Heart left ventricle (tissue), 16 donors: Measurements from ENCODE around the gene VTI1A. TPM values are rescaled to one million over a fixed set of nuclear protein-coding genes. Genes with fewer than 3 reads are reported as not detected.

Experiments used
- ATAC-seq, 4 donors: fragments of 200-7000 bp; cut with Tn5 transposase; one replicate each; pipeline ENCODE4 v1.9.1; 2020 to 2022; ENCODE audit warnings: moderate library complexity in 4 of 4, mild to moderate bottlenecking in 3 of 4, moderate number of reproducible peaks in 1 of 4
- DNase-seq, 5 donors: peaks; one replicate each; pipeline ENCODE4 v3.0.0-alpha.2; 2020
- H3K27ac ChIP-seq, 12 donors: fragments of 200-600 bp; sonication (generic) in 4 of 12; one replicate each; pipeline versions ENCODE4 v1.5.0 to v1.8.0; 2016 to 2022; ENCODE audit warnings: mild to moderate bottlenecking in 2 of 12
- H3K27me3 ChIP-seq, 9 donors: fragments of 200-600 bp; sonication (generic) in 2 of 9; one replicate each; pipeline versions ENCODE4 v1.5.1 to v1.8.0; 2016 to 2022; ENCODE audit warnings: mild to moderate bottlenecking in 3 of 9
- H3K36me3 ChIP-seq, 9 donors: fragments of 200-600 bp; sonication (generic) in 2 of 9; one replicate each; pipeline versions ENCODE4 v1.5.0 to v1.8.0; 2018 to 2022; ENCODE audit warnings: mild to moderate bottlenecking in 2 of 9
- H3K4me1 ChIP-seq, 12 donors: fragments of 200-600 bp; sonication (generic) in 4 of 12; one replicate each; pipeline versions ENCODE4 v1.5.0 to v1.8.0; 2016 to 2022; ENCODE audit warnings: mild to moderate bottlenecking in 3 of 12
- H3K4me3 ChIP-seq, 12 donors: fragments of 200-600 bp; sonication (generic) in 4 of 12; one replicate each; pipeline versions ENCODE4 v1.5.0 to v1.8.0; 2017 to 2022; ENCODE audit warnings: mild to moderate bottlenecking in 9 of 12, moderate library complexity in 4 of 12
- H3K9me3 ChIP-seq, 12 donors: fragments of 200-600 bp; sonication (generic) in 4 of 12; one replicate each; pipeline versions ENCODE4 v1.5.0 to v1.8.0; 2016 to 2022; ENCODE audit warnings: mild to moderate bottlenecking in 1 of 12
- POLR2A ChIP-seq, 2 donors: fragments of 450-650 bp; IDR thresholded peaks; one replicate each; pipeline ENCODE4 v1.6.1; 2017; ENCODE audit warnings: antibody characterized with exemption in 2 of 2, mild to moderate bottlenecking in 2 of 2, moderate library complexity in 2 of 2
- WGBS, 4 donors: extraction: QIAGEN DNeasy Blood & Tissue Kit in 2 of 4; methylation state at CpG; one replicate each; pipeline versions ENCODE4 v1.1.5 to v1.1.7; 2013 to 2018; 5-methylcytosine and 5-hydroxymethylcytosine counted together
- intact Hi-C, 10 donors: fragments of 100-400 bp; cut with DNase I; formaldehyde crosslinking; loops; one replicate each; pipeline versions ENCODE4 v1.11.1 to v1.14.2; 2022
- polyA plus RNA-seq, 2 donors: library from polyadenylated mRNA; stranded (reverse); fragments of 200-250 nt; gene quantifications; one replicate each; pipeline ENCODE4 v1.2.3, GENCODE V29; 2013
- total RNA-seq, 9 donors: library from RNA; depleted of rRNA in 2 of 9; stranded (reverse); fragments of >200 nt in 2 of 9; fragmentation: NEBNext Ultra II Directional in 3 of 9; extraction: Animal tissue kit (Norgen Biotek cat#: 25700) in 3 of 9; gene quantifications; one replicate each; pipeline versions ENCODE4 v1.1.0 to v1.2.4, GENCODE V29; 2016 to 2023
- TF ChIP-seq, protein P1 (sequence below), 12 donors: fragments of 200-600 bp; sonication (generic) in 4 of 12; IDR thresholded peaks; one replicate each; pipeline versions ENCODE4 v1.5.0 to v1.8.0; 2018 to 2022; ENCODE audit warnings: antibody characterized with exemption in 12 of 12, mild to moderate bottlenecking in 5 of 12
- donor health status: ischemic (EF 13 %, LVEDD 7.1; RV severe dilation, severe dysfunction).
- donor health status: healthy with polysubstance abuse.
- donor health status: DM: no; HTN: yes; CAD: no.
- donor health status: DM: no; HTN: no; CAD: no.
- donor health status: ischemic (EF 25% LVEDD 6.9; RV normal size, moderate dysfunction).
- donor health status: ischemic (EF 25% LVEDD 5.7; RV mildly dilated, moderate dysfunction).
- donor health status: healthy.
- donor health status: DM: yes; HTN: yes; CAD: no.
- donor health status: ischemic (EF 35%, LVEDD 5.7; RV mildly dilated, moderate dysfunction).
- donor health status: nonischemic (EF 11% LVEDD 7.7; RV severe dilation, severe dysfunction).
- donor health status: DM: yes; HTN: yes; CAD: no.
- donor health status: PGD.
- donor health status: ischemic (EF 29% LVEDD 5.4; RV normal size, mild dysfunction).
- donor health status: nonischemic (EF 23%, LVEDD 6.1; RV moderate dilation, normal function).

Gene VTI1A
- total and polyA plus RNA-seq, 11 donors = 6.0 to 33.1 (median 23.2) TPM

DNA sequence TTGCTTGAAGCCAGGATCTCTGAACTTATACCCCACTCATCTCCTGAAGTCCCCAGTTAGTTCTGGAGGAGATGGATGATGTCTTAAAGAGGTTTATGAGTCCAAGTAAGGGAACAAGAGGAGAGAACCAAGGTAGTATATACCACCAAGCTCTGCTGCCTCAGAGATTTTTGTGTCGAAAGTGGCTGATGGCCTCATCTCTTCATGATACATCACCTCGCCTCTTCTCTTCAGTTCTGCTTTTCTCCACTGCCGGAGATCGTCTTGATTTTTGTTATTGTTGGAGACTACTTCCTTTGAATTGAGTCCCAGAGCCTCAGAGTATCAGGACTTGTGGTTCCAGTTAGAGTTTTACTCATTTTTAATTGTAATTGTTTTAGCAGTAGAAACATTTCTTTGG lies 1.9 kb downstream of the VTI1A start:
- Histone ChIP-seq H3K27ac (no peak overlapping the region), H3K36me3 (peaks cover 0 to 30% (median 15%) of the 10 kb centered on the region in 9 donors), H3K9me3 (peaks cover 0 to 8% (median 0%) of the 10 kb centered on the region in 12 donors), H3K4me3 (peak overlapping the region in 1 of 12 donors; percentile 78), H3K27me3 (no peaks in the 10 kb centered on the region), H3K4me1 (peaks cover 0 to 34% (median 25%) of the 10 kb centered on the region in 12 donors)
- no peak for ATAC-seq
- TF ChIP-seq, protein P1, sequence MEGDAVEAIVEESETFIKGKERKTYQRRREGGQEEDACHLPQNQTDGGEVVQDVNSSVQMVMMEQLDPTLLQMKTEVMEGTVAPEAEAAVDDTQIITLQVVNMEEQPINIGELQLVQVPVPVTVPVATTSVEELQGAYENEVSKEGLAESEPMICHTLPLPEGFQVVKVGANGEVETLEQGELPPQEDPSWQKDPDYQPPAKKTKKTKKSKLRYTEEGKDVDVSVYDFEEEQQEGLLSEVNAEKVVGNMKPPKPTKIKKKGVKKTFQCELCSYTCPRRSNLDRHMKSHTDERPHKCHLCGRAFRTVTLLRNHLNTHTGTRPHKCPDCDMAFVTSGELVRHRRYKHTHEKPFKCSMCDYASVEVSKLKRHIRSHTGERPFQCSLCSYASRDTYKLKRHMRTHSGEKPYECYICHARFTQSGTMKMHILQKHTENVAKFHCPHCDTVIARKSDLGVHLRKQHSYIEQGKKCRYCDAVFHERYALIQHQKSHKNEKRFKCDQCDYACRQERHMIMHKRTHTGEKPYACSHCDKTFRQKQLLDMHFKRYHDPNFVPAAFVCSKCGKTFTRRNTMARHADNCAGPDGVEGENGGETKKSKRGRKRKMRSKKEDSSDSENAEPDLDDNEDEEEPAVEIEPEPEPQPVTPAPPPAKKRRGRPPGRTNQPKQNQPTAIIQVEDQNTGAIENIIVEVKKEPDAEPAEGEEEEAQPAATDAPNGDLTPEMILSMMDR (IDR thresholded peaks at IDR 0.05) = no peak
- TF ChIP-seq POLR2A (IDR thresholded peaks at IDR 0.05) = no peak
- intact Hi-C loops = loop anchor here in 3 of 10 donors (5.0 to 10.0 kb wide), 3 partner anchors 264 to 274 kb away; partner anchors contain the start of gene GPAM (in 2 of the 3)
- DNase-seq = no peak
- WGBS, 4 donors = 78 to 82% (median 80%) methylated on average over 4 of the region's 4 CpGs

DNA sequence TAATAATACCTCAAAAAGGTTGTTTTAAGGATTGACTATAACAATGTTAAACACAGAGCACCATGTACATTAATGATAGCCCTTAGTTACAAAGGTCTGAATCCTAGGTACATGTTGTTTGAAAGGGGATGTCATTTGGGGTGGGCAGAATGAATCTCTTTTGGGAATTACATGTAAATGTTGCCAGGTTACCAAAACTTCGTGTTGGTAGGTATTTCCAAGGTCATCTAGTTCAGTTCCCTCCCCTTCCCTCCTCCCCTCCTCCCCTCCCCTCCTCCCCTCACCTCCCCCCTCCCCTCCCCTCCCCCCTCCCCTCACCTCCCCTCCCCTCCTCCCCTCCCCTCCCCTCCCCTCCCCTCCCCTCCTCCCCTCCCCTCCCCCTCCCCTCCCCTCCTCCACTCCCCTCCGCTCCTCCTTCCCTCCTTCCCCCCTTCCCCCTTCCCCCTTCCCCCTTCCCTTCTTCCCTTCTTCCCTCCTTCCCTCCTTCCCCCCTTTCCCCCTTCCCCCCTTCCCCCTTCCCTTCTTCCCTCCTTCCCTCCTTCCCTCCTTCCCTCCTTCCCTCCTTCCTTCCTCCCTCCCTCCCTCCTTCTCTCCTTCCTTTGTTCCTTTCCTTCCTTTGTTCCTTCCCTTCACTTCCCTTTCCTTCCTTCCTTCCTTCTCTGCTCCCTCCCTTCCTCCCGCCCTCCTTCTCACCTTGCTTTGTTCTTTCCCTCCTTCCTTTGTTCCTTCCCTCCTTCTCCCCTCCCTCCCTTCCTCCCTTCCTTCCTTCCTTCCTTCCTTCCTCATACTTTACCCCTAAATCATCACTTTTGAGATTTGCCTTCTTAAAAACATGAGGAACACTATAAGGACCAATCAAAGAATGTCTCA lies 8.1 kb downstream of the VTI1A start:
- no peak for ATAC-seq
- DNase-seq = no peak
- TF ChIP-seq, protein P1 (IDR thresholded peaks at IDR 0.05) = no peak
- TF ChIP-seq POLR2A (IDR thresholded peaks at IDR 0.05) = no peak
- 78 to 89% (median 82%) methylated on average over 2 to 3 of the region's 3 CpGs for WGBS, 4 donors
- Histone ChIP-seq H3K36me3 (peaks cover 0 to 7% (median 0%) of the 10 kb centered on the region in 9 donors), H3K27me3 (no peaks in the 10 kb centered on the region), H3K9me3 (peaks cover 0 to 9% (median 0%) of the 10 kb centered on the region in 12 donors), H3K4me3 (no peak overlapping the region), H3K4me1 (no peaks in the 10 kb centered on the region), H3K27ac (no peak overlapping the region)
- intact Hi-C loops = no loop called here

DNA sequence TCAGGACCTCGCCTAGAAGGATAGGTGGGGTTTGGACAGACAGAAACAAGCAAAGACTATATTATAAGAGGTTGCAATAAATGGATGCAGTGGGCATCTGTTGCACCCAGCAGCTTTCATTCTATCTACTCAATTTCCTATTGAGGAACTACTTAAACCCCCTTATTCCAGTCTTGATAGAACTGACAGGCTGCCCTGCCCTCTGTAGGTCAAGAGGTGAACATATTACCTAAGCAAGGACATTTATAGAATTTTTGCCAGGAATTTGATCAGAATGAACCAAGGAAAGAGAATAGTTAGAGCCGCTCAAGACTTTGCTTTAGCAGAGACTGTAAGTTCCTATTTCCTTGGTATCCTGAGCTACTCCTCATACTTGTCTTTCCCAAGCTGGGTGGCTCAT lies 9.5 kb downstream of the VTI1A start:
- no peak for DNase-seq
- Histone ChIP-seq H3K27ac (no peak overlapping the region), H3K4me3 (no peak overlapping the region), H3K36me3 (peaks cover 0 to 15% (median 9%) of the 10 kb centered on the region in 9 donors), H3K4me1 (no peaks in the 10 kb centered on the region), H3K9me3 (peaks cover 0 to 9% (median 0%) of the 10 kb centered on the region in 12 donors), H3K27me3 (no peaks in the 10 kb centered on the region)
- ATAC-seq = no peak
- intact Hi-C loops = no loop called here
- 95 to 100% (median 96%) methylated on average over 2 of the region's 2 CpGs for WGBS, 4 donors
- no peak for TF ChIP-seq POLR2A (IDR thresholded peaks at IDR 0.05)
- TF ChIP-seq, protein P1 (IDR thresholded peaks at IDR 0.05) = no peak

DNA sequence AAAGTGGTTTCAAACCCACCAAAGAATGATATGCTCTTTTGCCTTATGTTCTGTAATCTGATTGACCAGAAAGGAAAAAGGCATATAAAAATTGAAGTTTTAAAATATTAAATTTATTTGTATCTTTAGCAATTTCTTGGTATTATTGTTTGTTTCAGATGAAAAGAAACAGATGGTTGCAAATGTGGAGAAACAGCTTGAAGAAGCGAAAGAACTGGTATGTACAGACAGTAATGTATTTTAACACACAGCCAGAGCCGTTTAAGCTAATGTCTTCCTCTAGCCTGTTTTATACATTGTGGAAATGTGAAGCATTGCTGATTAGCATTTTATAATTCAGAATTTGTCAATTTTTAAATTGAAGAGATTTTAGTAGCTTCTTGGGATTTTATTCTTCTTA lies 13.4 kb downstream of the VTI1A start:
- no peak overlapping the region for H3K4me3 ChIP-seq
- intact Hi-C loops = no loop called here
- ATAC-seq = no peak
- no peak overlapping the region for H3K27ac ChIP-seq
- no peaks in the 10 kb centered on the region for H3K4me1 ChIP-seq
- WGBS, 4 donors = 93 to 98% (median 94%) methylated on average over 2 of the region's 2 CpGs
- no peaks in the 10 kb centered on the region for H3K27me3 ChIP-seq
- TF ChIP-seq, protein P1 (IDR thresholded peaks at IDR 0.05) = no peak
- TF ChIP-seq POLR2A (IDR thresholded peaks at IDR 0.05) = no peak
- DNase-seq = no peak
- H3K36me3 ChIP-seq = peaks cover 0 to 40% (median 23%) of the 10 kb centered on the region in 9 donors
- no peaks in the 10 kb centered on the region for H3K9me3 ChIP-seq
